ENCODE results near the gene KAZN. TPM values are rescaled to one million over a fixed set of nuclear protein-coding genes. Genes with fewer than 3 reads are reported as not detected.

The KAZN gene
- total RNA-seq, 1 donor from 2014 or later = 9.4 TPM

DNA sequence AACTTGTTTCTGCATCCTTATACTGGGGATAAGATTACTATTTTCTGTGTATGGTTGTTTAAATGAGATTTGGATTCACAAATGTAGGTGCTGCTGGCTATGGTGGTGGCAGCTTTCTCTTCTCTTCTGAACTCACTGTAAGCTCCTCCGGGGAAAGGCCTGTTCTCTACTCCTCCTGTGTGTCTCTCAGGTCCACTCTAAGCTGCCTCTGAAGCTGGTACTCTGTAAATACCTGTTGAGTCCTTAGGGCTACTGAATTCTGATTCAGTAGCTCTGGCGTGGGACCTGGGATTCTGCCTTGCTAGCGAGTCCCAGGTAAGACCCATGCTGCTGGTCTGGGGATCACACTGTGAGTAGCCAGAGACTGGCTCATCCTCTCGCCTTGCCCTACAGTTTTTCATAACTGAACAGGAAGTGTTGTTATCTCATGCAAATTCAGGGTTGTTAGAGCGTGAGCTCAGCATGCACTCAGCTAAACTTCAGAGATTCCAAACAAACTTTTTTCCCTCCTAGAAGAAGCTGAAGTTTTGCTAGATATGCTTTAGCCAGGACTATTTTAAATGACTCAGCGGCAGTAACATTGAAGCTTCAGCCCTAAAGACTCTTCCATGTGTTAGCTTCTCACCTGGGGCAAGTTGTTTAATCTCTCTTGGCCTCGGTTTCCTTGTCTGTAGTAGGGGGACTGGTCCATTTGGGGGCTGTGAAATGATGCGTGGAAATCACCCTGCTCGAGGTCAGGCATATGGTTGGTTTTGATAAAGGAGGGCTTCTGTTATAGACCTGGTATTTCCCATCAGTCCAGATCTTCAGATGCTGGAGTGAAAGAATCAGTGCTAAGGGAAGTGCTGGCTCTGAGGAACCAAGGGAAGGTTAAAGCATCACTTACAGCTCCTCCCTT lies 283.5 kb downstream of the KAZN start:
- DNase-seq (ENCODE audit: low spot score) = peak; percentile 21

DNA sequence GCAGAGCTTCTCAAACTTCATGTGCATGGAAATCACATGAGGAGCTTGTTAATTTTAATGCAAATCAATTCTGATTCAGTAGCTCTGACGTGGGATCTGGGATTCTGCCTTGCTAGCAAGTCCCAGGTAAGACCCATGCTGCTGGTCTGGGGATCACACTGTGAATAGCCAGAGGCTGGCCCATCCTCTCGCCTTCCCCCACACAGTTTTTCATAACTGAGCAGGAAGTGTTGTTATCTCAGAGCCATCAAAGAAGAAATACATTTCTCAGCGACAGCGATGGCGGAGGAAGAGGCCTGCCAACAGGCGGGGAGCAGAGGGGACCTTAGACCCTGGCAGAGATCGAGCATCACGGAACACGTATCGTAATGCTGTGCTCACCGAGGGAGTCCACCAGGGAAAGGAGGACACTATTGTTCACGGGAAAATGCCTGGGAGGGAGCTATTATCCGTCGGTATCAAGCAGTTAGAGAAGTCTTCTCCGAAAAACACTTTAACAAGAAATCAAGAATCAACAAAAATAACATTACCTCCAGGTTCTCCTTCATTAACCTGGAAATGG lies 286.2 kb downstream of the KAZN start:
- no peak for DNase-seq (ENCODE audit: low spot score)

DNA sequence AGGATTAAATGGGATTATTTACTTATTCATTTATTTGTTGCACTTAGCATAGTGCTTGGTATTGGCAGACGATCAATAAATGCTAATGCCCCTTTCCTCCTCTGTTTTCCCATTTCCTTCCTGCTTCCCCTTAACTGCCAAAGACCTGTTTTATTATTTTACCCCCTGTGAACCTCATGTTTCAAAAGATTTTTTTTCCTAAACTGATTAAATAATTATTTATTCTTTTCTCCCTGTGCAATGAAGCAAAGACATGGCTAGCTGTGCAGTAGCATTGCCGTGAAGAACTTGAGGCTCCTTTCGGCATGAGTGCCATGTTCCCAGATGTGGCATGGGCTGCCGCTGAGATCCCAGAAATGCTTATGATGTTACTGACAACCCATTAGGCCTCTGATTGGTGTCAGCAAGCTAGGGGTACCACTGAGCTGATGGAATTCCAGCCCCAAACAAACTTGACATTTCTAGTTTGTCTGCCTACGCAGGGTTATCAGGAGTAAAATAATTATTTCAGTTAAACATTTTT lies 288.6 kb downstream of the KAZN start:
- no peak for DNase-seq (ENCODE audit: low spot score)

DNA sequence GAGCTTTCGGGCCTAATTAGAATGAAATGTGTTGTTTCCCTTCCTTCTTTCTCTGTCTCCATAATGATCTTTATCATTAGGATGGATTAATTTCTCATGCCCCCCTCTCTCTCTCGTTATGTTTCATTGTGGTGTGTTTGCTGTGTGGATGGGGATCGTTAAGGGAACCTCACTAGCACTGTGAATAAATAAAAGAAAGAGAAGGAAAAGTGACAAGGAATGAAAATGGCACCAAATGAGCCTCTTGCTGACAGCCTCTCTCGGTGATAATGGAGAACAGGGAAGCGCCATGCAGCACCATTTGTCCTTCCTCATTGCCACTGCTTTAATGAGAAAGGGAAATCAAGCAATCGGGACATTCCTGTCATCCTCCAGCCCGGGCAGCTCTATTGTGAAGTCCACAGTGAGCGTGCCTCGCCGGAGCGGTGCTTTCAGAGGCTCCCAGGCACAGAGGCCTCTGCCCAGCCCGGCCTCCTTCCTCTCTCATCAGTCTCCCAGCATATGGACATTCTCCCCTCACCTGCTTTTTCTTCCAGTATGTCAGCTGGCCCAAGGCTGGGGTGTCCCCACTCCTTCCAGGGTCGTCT lies 289.4 kb downstream of the KAZN start:
- DNase-seq (ENCODE audit: low spot score) = no peak

DNA sequence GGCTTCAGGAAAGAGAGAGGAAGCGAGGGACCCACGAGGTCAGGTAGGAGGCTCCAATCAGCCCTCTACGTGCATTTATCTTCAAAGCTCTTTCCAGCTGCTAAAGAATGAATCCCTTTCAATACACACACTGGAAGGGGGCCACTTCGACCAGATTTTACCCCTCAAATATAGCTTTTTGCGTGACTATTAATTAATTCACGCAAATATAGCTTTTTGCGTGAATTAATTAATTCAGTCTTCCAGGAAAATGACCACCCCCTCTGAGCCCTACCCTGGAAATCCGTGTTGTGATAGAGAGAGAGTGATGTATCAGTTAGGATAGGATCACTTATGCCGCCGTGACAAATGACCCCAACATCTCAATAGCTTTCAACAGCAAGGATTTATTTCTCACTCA lies 289.9 kb downstream of the KAZN start:
- no peak for DNase-seq (ENCODE audit: low spot score)

DNA sequence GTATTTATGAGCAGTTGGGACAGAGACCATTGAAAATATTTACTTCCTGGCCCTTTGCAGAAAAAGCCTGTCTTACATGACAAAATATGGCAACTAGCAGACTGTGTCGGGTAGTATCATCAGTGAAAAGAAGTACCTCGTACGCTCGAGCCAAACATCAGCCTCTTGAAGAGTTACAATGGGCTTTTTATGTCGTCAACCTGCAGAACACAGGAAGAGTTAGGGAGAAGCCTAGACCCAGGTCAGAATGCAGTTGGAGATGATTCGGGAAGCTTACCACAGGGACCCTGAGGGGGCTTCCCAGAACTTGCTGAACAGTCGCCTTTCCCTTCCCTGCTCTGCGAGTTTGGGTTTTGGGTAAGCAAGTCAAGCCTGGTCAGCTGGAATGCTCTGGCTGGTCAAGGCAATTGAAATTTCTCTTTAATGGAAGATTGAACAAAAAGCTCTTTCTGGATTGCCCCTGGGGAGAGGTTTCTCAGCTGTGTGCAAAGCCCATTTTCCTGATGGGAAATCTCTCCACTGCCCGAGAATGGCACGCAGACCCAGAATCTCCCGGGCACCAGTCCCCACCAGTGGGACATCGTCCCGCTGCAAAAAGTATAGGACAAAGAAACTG lies 291.4 kb downstream of the KAZN start:
- DNase-seq (ENCODE audit: low spot score) = no peak

DNA sequence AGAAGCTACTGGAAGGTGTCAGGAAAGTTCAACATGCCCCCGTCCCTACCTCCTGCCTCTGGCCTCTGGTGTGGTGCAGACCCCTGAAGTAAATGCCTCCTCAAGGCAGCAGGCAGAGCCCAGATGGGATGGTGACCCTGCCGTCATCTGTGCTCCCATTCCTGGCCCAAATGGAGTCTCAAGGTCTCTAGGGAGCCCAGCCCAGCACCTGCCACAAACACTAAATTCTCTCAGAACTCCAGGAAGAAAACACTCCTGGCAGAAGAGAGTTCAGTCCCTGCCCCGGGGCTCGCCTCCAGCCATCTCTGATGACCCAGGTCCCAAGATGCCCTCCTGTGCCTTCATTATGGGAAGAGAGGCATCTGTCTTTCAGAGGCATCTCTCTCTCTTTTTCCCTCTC lies 293.5 kb downstream of the KAZN start:
- DNase-seq (ENCODE audit: low spot score) = no peak

DNA sequence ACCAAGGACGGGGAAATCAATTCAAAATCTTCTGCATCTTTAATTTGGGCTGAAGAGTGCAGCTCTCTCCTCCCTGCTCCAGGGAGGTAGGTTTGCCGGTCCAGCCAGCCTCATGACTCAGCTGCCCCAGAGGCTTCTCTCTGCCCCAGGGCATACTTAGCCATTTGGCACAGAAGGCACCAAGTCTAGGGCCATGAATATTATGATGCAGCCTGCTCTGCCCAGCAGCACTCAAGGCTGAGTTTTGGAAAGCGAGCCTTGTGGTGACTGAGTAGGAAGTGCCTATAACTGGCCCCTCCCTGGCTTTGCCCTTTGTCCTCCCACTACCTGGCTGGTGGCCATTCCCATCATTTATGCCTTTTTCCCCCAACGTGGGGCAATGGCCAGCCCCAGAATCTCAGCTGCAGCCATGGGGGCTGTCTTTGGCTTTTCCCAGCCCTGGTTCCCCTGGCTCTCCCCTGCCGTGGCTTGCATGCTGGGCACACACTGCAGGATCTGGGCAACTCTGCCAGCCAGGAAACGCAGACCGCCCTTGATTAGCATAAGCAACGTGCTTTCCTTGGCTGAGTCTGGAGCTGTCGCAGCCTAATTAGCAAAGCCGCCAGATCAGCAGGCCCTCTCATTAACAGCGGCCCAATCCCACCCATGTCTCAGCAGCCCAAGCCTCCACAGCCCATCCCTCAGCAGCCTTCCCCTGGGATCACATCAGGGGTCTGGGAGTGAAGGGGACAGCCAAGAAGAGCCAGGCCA lies 296.5 kb downstream of the KAZN start:
- DNase-seq (ENCODE audit: low spot score) = no peak

DNA sequence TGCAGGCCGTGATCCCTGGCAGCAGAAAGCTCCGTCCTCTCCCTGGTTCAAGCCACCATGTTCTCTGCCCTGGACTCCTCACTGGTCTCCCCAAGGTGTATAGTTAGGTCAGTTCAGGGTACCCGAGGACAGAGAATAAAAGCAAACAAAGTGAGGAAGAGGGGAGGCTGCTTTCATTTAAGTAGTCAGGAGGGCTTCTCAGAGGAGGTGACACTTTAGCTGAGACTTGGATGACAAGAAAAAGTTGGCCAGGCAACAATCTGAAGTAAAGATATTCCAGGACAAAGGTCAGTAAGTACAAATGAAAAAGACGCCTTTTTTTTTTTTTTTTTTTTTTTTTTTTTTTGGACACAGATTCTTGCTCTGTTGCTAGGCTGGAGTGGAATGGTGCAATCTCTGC lies 297.2 kb downstream of the KAZN start:
- DNase-seq (ENCODE audit: low spot score) = no peak

DNA sequence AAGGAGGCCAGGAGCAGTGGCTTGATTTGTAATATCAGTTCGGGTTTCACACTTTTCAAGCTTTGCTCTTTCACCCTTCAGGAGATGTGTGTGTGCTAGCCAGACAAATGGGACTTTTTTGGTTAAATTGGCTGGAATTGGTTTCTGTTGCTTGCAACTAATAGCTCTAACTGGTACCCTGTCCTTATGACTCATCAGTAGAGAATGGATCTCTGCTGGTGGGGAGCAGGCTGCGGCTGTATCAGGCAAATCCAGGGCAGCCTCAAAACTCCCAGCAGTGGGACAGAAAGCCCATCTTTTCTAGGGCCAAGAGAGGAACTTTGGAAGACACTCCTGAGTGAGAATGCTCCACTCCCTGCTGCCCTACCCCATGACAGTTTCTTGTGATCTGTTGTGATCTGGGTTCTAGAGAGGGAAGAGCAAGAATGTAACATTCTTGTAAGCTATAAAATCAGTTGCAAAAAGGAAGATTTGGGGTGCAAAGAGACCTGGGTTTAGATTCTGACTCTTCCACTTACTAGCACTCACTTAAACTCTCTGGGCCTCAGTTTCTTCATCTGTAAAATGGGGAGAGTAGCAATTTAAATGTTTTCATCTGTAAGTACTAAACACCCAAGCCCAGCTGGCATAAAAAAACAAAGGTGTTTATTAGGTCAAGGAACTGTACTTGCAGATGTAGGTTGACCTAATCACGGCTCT lies 298.0 kb downstream of the KAZN start:
- no peak for DNase-seq (ENCODE audit: low spot score)

DNA sequence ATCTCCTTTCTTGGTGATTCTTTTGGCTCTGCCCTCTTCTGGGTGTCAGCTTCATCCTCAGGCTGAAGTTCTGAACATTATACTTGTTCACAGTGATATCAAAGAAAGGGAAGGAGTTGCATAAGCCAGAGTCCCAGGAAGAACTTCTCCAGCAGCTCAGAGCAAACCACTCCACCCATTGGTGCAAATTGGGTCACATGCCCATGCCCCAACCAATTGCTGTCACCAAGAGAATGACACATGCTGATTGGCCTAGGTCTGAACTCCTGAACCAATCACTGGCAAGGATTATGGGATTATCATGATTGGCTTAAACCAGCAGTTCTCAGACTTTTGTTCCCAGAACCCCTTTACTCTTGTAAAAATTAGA lies 298.6 kb downstream of the KAZN start:
- DNase-seq (ENCODE audit: low spot score) = no peak

DNA sequence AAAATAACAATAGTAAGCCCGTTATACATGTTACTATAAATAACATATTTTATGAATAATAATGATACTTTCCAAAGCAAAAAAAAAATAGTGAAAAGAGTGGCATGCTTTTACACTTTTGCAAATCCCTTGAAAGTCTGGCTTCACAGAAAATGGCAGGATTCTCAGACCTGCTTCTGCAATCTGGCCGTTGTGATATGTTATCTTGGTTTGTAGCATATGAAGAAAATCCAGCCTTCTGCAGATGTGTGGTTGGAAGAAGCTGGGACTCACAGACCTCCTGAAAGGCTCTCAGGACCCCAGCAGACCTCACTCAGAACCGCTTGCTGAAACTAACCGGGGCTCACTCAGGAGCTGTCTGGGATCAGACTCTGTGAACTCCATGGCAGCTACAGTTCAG lies 299.1 kb downstream of the KAZN start:
- peak; percentile 23 for DNase-seq (ENCODE audit: low spot score)

DNA sequence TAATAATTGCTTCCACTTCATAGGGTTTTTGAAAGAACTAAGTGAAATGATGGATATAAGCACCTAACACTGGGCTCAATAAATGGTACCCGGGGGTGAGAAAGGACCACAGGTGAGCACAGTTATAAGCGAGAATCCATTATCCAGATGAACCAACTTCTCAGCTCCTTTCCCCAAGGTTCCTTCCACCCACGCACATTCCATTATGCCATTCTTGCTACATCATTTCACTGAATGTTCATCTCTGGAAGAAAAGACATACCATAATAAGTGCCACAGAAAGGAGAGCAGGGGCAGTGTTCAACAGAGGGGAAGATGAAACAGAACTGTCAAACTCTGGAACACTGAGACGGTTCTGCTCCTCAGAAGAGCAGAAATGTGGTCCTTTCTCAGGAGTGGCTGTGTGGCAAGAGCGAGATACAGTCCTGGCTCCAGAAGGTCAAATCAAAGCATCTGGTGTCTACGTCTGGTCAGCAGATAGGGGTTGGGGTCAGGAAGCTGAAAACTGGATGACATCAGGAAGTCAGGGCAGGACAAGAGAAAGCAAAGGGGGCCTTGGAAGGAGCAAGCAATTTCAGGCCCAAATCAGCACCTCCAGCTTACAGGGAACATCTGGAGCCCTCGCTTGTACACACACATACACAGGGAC lies 299.6 kb downstream of the KAZN start:
- DNase-seq (ENCODE audit: low spot score) = no peak

DNA sequence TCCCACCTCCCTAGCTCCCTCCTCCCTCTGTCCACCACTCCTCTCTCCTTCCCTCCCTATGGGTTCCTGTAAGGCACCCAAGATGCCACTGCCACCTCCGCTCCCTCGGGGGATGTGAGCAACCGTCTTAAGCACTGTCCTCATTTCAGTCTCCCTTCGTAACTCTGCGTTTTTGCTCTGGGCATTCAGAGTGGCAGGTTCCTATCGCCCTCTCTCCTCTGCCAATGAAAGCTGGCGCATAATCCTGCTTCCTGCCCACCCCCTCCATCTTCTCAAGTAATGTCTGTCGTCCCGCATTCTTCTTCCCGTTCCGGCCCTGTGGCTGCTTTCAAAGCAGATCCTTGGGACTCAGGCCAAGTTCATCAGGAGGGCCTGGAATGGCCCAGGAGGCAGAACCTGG lies 301.2 kb downstream of the KAZN start:
- DNase-seq (ENCODE audit: low spot score) = no peak

DNA sequence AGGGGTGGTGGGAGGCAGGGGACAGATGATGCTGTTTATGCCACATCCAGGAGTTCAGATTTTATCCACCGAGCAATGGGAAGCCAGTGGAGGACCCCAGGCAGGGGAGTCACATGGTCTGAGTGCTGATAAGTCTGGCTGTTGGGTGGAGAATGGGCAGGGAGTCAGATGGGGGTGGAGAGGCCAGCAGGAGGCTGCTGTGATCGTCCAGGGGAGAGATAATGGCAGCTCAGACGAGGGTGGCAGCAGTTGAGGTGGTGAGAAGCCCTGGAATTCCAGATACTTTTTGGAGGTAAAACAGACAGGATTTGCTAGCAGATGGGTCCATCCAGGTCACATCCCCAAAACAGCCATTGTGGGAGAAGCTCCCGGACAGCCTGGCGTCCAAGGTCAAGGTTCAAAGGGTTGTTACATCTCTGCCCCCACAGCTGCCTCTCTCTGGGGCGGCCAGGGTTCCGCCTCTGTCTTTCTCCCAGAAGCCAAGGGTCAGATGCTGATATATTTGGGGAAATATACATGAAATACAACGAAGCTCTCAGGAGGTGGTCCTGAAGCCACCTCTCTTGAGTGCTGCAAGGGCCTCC lies 303.0 kb downstream of the KAZN start:
- DNase-seq (ENCODE audit: low spot score) = no peak

DNA sequence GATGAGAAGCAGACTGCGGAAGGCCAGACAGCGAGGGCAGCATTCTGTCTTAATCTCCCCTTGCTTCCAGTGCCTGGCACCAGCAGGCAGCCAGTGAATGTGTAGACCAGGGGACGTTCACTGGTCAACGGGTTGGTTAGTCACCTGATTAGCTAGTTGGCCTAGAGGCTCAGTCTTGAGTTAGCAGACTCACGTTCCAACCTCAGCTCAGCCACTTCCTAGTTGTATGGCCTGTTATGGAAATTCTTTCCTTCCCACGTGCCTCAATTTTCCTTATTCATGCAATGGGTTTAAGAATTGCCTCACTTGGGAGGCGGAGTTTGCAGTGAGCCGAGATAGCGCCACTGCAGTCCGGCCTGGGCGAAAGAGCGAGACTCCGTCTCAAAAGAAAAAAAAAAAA lies 305.4 kb downstream of the KAZN start:
- no peak for DNase-seq (ENCODE audit: low spot score)

DNA sequence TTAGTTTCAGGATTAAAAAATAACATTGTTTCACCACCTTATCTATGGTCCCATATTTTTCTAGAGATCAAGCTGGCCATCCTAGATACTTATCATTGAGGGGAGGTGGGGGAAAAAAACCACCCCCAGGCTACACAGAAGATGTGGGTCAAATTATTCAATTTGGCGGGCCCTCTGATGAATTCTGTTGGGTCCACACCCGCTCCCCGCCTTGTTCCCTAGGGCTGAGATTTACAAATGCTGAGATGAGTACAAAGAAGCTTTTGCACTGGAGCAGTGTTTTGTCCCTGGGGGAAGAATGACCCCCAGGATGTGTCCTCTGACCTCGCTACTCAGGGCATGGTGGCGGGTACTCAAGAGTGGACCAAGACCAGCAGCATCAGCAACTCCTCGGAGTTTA lies 308.2 kb downstream of the KAZN start:
- DNase-seq (ENCODE audit: low spot score) = no peak

DNA sequence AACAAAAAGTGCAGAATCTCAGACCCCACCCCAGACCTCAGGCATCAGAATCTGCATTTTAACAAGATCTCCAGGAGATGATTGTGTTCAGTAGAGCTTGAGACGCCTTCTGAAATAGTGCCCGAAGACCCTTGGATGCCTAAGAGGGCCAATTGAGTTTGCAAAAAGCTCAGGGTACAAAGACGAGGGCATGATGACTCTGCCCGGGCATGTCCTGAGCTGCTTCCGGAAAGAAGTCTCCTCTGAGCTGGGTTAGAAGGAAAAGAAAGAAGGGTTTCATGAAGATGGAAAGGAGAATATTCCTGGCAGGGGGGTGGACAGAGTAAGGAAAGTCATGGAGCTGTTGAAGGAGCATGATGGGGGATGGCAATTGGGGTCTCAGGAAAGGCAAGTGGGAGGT lies 308.9 kb downstream of the KAZN start:
- DNase-seq (ENCODE audit: low spot score) = no peak

DNA sequence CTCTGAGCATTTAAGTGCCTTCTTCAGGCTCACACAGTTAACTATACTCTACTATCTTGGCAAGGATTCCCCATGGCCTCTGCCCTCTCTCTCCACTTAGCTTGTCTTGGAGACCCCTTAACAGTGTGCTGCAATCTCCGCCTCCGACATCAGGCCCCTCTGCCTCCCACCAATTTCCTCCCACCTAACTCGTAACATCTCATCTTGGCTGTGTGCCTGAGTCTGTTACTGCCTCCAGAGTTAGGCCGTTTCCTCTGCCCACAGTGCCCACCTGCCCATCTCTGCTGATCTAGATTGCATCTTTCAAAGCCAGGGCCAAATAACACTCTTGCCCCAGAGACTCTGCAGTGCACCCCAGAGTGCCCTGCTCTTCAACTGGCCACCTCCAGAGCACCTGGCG lies 310.8 kb downstream of the KAZN start:
- DNase-seq (ENCODE audit: low spot score) = no peak

DNA sequence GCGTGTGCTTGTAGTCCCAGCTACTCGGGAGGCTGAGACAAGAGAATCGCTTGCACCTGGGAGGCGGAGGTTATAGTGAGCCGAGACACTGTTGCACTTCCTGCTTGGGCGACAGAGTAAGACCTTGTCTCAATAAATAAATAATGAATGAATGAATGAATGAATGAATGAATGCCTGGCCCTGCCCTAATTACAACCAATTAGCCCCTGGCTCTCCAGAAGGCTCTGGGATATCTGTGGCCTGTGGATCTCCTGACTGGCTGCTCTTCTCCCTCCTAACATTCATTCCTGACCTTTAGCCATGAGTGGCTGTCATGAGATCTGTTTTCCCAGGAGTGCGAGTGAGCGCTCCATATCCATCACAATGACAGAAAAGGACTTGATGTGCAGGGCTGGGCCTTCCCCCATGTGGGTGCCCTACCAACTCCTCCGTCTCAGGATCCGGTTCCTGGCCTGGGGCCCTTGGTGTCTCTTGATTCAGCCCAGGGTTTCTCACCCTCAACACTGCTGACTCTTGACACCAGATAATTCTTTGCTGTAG lies 311.5 kb downstream of the KAZN start:
- no peak for DNase-seq (ENCODE audit: low spot score)
